Calu3 (cell line): ENCODE results near the gene SSRP1. TPM values are rescaled to one million over a fixed set of nuclear protein-coding genes. Genes with fewer than 3 reads are reported as not detected.

ENCODE experiments used
- BruUV-seq: library from RNA; stranded (reverse); fragments of 400-500 nt; replicated peaks from 2 replicates; lab custom pipeline; 2021; lab: Mats Ljungman, UMichigan
- CTCF ChIA-PET: fragments of 300-600 bp; sonication (Branson Sonifier 250); formaldehyde crosslinking; loops from one replicate; lab custom pipeline; 2022; ENCODE audit warnings: antibody characterized with exemption; lab: Charles Lee
- DNase-seq: peaks from one replicate; pipeline ENCODE4 v3.0.0; 2022
- H3K27ac Mint-ChIP-seq: one replicate; pipeline ENCODE4 v1.8.0; 2022; ENCODE audit warnings: mixed read lengths; ENCODE audit not compliant: unreplicated experiment
- H3K27me3 Mint-ChIP-seq: one replicate; pipeline ENCODE4 v1.8.0; 2022; ENCODE audit warnings: mixed read lengths; ENCODE audit not compliant: unreplicated experiment
- H3K36me3 Mint-ChIP-seq: one replicate; pipeline ENCODE4 v1.8.0; 2022; ENCODE audit warnings: mild to moderate bottlenecking, moderate library complexity, mixed read lengths; ENCODE audit not compliant: insufficient read depth, unreplicated experiment
- H3K4me1 Mint-ChIP-seq: one replicate; pipeline ENCODE4 v1.8.0; 2022; ENCODE audit warnings: mild to moderate bottlenecking, low read depth, mixed read lengths; ENCODE audit not compliant: unreplicated experiment
- H3K4me3 Mint-ChIP-seq: one replicate; pipeline ENCODE4 v1.8.0; 2022; ENCODE audit warnings: mild to moderate bottlenecking, low read depth, moderate library complexity, mixed read lengths; ENCODE audit not compliant: unreplicated experiment
- H3K9me3 Mint-ChIP-seq: one replicate; pipeline ENCODE4 v1.8.0; 2022; ENCODE audit warnings: low read depth, mixed read lengths; ENCODE audit not compliant: unreplicated experiment
- CTCF ChIP-seq: fragments of 200-600 bp; IDR thresholded peaks from one replicate; pipeline ENCODE4 v1.8.0; 2022; ENCODE audit warnings: antibody characterized with exemption; ENCODE audit not compliant: unreplicated experiment
- intact Hi-C: fragments of 100-400 bp; cut with micrococcal nuclease; formaldehyde crosslinking; loops from one replicate; pipeline ENCODE4 v1.10.0; 2022; ENCODE audit not compliant: unreplicated experiment
- total RNA-seq: library from RNA; stranded (reverse); gene quantifications from 2 replicates; pipeline ENCODE4 v1.2.3, GENCODE V29; 2022

SSRP1 gene
- total RNA-seq, 1 experiment from 2014 or later, result 145 TPM

- H3K4me3 Mint-ChIP-seq, result no peak overlapping the region
- TF ChIP-seq CTCF, result no peak
- H3K36me3 Mint-ChIP-seq, result peaks cover 13% of the 10 kb centered on the region
- H3K27ac Mint-ChIP-seq, result peak overlapping the region; percentile 88
- intact Hi-C loops, result no loop called here
- no peak for DNase-seq
- CTCF ChIA-PET, result interaction anchor here (1.4 kb wide), 2 partner anchors 10 to 30 kb away, joined by 5 to 6 read pairs; no protein-coding TSS in a partner anchor
- no TSS peak for BruUV-seq
- H3K9me3 Mint-ChIP-seq, result peaks cover 12% of the 10 kb centered on the region
- H3K4me1 Mint-ChIP-seq, result peaks cover 64% of the 10 kb centered on the region
- H3K27me3 Mint-ChIP-seq, result no peaks in the 10 kb centered on the region
These were observed 56.6 kb downstream of the SSRP1 start for GRCh38 chr11:57279116-57279515.

GRCh38 chr11:57278721-57279095, 57.0 kb downstream of the SSRP1 start:
- Mint-ChIP-seq H3K9me3 (peaks cover 12% of the 10 kb centered on the region), H3K27me3 (no peaks in the 10 kb centered on the region), H3K4me1 (peaks cover 64% of the 10 kb centered on the region), H3K27ac (peak overlapping the region; percentile 88), H3K36me3 (peaks cover 13% of the 10 kb centered on the region), H3K4me3 (no peak overlapping the region)
- BruUV-seq, result no TSS peak
- intact Hi-C loops, result no loop called here
- DNase-seq, result no peak
- CTCF ChIA-PET, result interaction anchor here (0.6 to 1.4 kb wide), 4 partner anchors 10 to 33 kb away, joined by 3 to 6 read pairs (median 4); no protein-coding TSS in a partner anchor
- no peak for TF ChIP-seq CTCF

GRCh38 chr11:57277845-57278720, 57.6 kb downstream of the SSRP1 start:
- H3K27ac Mint-ChIP-seq, result peak overlapping the region; percentile 88
- intact Hi-C loops, result loop anchor here (1.0 to 2.0 kb wide), 2 partner anchors 29 to 33 kb away; no protein-coding TSS in a partner anchor
- CTCF ChIA-PET, result interaction anchor here (0.6 to 1.4 kb wide), 5 partner anchors 11 to 267 kb away, joined by 3 to 6 read pairs (median 4); no protein-coding TSS in a partner anchor
- peak overlapping the region; percentile 53 for H3K4me3 Mint-ChIP-seq
- peaks cover 58% of the 10 kb centered on the region for H3K4me1 Mint-ChIP-seq
- TSS peak; percentile 97 for BruUV-seq
- no peaks in the 10 kb centered on the region for H3K27me3 Mint-ChIP-seq
- H3K9me3 Mint-ChIP-seq, result peaks cover 14% of the 10 kb centered on the region
- peak; percentile 79 for DNase-seq
- H3K36me3 Mint-ChIP-seq, result peaks cover 13% of the 10 kb centered on the region
- peak; percentile 79 for TF ChIP-seq CTCF

- intact Hi-C loops, result loop anchor here (1.0 to 2.0 kb wide), 2 partner anchors 28 to 34 kb away; no protein-coding TSS in a partner anchor
- Mint-ChIP-seq H3K27ac (peak overlapping the region; percentile 88), H3K9me3 (peaks cover 10% of the 10 kb centered on the region), H3K4me1 (peaks cover 54% of the 10 kb centered on the region), H3K27me3 (no peaks in the 10 kb centered on the region), H3K36me3 (peaks cover 13% of the 10 kb centered on the region), H3K4me3 (peak overlapping the region; percentile 53)
- CTCF ChIA-PET, result no interaction called here
- no peak for DNase-seq
- TSS peak; percentile 91 for BruUV-seq
- TF ChIP-seq CTCF, result no peak
These were observed 58.6 kb downstream of the SSRP1 start for GRCh38 chr11:57276971-57277675.
